GM23338 (cell line): ENCODE data around the gene ARL4A.

Experiments
- CREB1 ChIP-seq: fragments of 250-450 bp; sonication (Bioruptor Pico); IDR thresholded peaks from 2 replicates; pipeline ENCODE4 v1.5.0; 2020; ENCODE audit warnings: low read depth, mild to moderate bottlenecking, moderate library complexity
- EZH2 ChIP-seq: fragments of 200-600 bp; sonication (generic); IDR thresholded peaks from one replicate; pipeline ENCODE4 v1.8.0; 2017; ENCODE audit warnings: antibody characterized with exemption, mild to moderate bottlenecking, low read depth; ENCODE audit not compliant: unreplicated experiment
- EZH2phosphoT487 ChIP-seq: fragments of 200-600 bp; sonication (generic); IDR thresholded peaks from one replicate; pipeline ENCODE4 v1.8.1; 2018; ENCODE audit warnings: antibody characterized with exemption; ENCODE audit not compliant: unreplicated experiment
- JUNB ChIP-seq: IDR thresholded peaks from one replicate; pipeline ENCODE4 v1.6.1; 2016; ENCODE audit warnings: antibody characterized with exemption; ENCODE audit not compliant: unreplicated experiment
- NANOG ChIP-seq: IDR thresholded peaks from 2 replicates; pipeline ENCODE4 v1.6.1; 2016; ENCODE audit warnings: antibody characterized with exemption, borderline replicate concordance
- POLR2AphosphoS5 ChIP-seq: IDR thresholded peaks from 2 replicates; pipeline ENCODE4 v1.6.1; 2016; ENCODE audit warnings: antibody characterized with exemption, low read depth
- STAT1 ChIP-seq: IDR thresholded peaks from one replicate; pipeline ENCODE4 v1.6.1; 2016; ENCODE audit warnings: antibody characterized with exemption; ENCODE audit not compliant: unreplicated experiment
- ZNF114 ChIP-seq: fragments of 250-450 bp; sonication (Bioruptor Pico); IDR thresholded peaks from 2 replicates; pipeline ENCODE4 v1.5.0; 2020; ENCODE audit warnings: mild to moderate bottlenecking, moderate library complexity
- ZNF331 ChIP-seq: fragments of 250-450 bp; sonication (Bioruptor Pico); IDR thresholded peaks from 2 replicates; pipeline ENCODE4 v1.5.0; 2020; ENCODE audit warnings: low read depth, mild to moderate bottlenecking, moderate library complexity
- TF ChIP-seq, protein P1 (sequence below): IDR thresholded peaks from one replicate; pipeline ENCODE4 v1.6.1; 2018; ENCODE audit warnings: antibody characterized with exemption; ENCODE audit not compliant: unreplicated experiment
- TF ChIP-seq, protein P2 (sequence below), 2 experiments: fragments of 200-600 bp in 1 of 2; sonication (generic) in 1 of 2; conservative IDR thresholded peaks; 2 replicates each; pipeline versions ENCODE4 v1.5.1 to v1.6.1; 2016 to 2017; ENCODE audit warnings: antibody characterized with exemption in 2 of 2, low read depth in 2 of 2, mild to moderate bottlenecking in 2 of 2, moderate library complexity in 1 of 2
- TF ChIP-seq, protein P3 (sequence below): IDR thresholded peaks from 2 replicates; pipeline ENCODE4 v1.6.1; 2016; ENCODE audit warnings: antibody characterized with exemption

DNA sequence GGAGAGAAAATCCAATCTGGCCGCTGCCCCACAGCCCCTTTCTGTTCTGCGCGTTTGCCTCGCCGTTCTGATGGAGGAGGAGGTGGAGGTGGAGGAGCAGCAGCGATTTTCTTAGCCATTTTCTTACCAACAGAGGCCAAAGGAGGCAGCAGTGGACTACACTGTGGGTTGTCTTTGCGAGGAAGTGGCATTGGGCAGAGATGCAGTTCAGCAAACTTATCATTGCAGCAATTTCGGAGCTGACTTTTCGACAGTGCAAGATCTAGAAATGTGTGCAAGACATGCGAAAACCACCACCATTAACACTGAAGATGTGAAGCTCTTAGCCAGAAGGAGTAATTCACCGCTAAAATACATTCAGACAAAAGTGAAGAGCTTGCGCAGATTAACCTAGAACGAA lies 1.9 kb upstream of the ARL4A start:
- TF ChIP-seq, protein P1, sequence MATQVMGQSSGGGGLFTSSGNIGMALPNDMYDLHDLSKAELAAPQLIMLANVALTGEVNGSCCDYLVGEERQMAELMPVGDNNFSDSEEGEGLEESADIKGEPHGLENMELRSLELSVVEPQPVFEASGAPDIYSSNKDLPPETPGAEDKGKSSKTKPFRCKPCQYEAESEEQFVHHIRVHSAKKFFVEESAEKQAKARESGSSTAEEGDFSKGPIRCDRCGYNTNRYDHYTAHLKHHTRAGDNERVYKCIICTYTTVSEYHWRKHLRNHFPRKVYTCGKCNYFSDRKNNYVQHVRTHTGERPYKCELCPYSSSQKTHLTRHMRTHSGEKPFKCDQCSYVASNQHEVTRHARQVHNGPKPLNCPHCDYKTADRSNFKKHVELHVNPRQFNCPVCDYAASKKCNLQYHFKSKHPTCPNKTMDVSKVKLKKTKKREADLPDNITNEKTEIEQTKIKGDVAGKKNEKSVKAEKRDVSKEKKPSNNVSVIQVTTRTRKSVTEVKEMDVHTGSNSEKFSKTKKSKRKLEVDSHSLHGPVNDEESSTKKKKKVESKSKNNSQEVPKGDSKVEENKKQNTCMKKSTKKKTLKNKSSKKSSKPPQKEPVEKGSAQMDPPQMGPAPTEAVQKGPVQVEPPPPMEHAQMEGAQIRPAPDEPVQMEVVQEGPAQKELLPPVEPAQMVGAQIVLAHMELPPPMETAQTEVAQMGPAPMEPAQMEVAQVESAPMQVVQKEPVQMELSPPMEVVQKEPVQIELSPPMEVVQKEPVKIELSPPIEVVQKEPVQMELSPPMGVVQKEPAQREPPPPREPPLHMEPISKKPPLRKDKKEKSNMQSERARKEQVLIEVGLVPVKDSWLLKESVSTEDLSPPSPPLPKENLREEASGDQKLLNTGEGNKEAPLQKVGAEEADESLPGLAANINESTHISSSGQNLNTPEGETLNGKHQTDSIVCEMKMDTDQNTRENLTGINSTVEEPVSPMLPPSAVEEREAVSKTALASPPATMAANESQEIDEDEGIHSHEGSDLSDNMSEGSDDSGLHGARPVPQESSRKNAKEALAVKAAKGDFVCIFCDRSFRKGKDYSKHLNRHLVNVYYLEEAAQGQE: no peak
- TF ChIP-seq, protein P2, sequence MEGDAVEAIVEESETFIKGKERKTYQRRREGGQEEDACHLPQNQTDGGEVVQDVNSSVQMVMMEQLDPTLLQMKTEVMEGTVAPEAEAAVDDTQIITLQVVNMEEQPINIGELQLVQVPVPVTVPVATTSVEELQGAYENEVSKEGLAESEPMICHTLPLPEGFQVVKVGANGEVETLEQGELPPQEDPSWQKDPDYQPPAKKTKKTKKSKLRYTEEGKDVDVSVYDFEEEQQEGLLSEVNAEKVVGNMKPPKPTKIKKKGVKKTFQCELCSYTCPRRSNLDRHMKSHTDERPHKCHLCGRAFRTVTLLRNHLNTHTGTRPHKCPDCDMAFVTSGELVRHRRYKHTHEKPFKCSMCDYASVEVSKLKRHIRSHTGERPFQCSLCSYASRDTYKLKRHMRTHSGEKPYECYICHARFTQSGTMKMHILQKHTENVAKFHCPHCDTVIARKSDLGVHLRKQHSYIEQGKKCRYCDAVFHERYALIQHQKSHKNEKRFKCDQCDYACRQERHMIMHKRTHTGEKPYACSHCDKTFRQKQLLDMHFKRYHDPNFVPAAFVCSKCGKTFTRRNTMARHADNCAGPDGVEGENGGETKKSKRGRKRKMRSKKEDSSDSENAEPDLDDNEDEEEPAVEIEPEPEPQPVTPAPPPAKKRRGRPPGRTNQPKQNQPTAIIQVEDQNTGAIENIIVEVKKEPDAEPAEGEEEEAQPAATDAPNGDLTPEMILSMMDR (conservative IDR thresholded peaks at IDR 0.05; ENCODE audit: low read depth in 2 of 2): peak; percentile 73 to 82
- TF ChIP-seq POLR2AphosphoS5 (no peak), CREB1 (CRISPR knock-in tag) (no peak), EZH2 (no peak), EZH2phosphoT487 (no peak), JUNB (no peak), STAT1 (no peak), ZNF331 (CRISPR knock-in tag) (no peak), ZNF114 (CRISPR knock-in tag) (no peak), NANOG (no peak)
- TF ChIP-seq, protein P3, sequence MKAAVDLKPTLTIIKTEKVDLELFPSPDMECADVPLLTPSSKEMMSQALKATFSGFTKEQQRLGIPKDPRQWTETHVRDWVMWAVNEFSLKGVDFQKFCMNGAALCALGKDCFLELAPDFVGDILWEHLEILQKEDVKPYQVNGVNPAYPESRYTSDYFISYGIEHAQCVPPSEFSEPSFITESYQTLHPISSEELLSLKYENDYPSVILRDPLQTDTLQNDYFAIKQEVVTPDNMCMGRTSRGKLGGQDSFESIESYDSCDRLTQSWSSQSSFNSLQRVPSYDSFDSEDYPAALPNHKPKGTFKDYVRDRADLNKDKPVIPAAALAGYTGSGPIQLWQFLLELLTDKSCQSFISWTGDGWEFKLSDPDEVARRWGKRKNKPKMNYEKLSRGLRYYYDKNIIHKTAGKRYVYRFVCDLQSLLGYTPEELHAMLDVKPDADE: no peak
